ENCODE results near the gene PRTG.

GRCh38 chr15:55628369-55628730 lies 114.6 kb downstream of the PRTG start:
- no peak for TF ChIP-seq CTCF (IDR thresholded peaks at IDR 0.05; ENCODE audit: low read depth, low read length)
- TF ChIP-seq EZH2phosphoT487 (IDR thresholded peaks at IDR 0.05; ENCODE audit: low read depth) = no peak

All from OCI-LY3 (cell line).